Activated CD4-positive, alpha-beta T cell treated with anti-CD3 and anti-CD28 coated beads, Interleukin-2, amount 50 U/mL, for 24 hours (primary cell): ENCODE measurements around the gene ZNF70.

Experiments used
- DNase-seq, 2 donors: peaks; one replicate each; pipeline ENCODE4 v3.0.0-alpha.2; 2020; ENCODE audit warnings: low read depth in 1 of 2, low spot score in 1 of 2

The ZNF70 gene

GRCh38 chr22:23779731-23780130 lies 28.8 kb upstream of the ZNF70 start:
- no peak for DNase-seq

GRCh38 chr22:23779083-23779482 lies 28.2 kb upstream of the ZNF70 start:
- DNase-seq, result no peak

- DNase-seq, result no peak
Measured at GRCh38 chr22:23778577-23778900, 27.6 kb upstream of the ZNF70 start.

- no peak for DNase-seq
Measured at GRCh38 chr22:23777776-23778576, 27.1 kb upstream of the ZNF70 start.

- DNase-seq, result no peak
Measured at GRCh38 chr22:23775779-23776375, 25.0 kb upstream of the ZNF70 start.

GRCh38 chr22:23774922-23775436 lies 24.1 kb upstream of the ZNF70 start:
- DNase-seq, result no peak

- no peak for DNase-seq
Measured at GRCh38 chr22:23774114-23774921, 23.4 kb upstream of the ZNF70 start.

- no peak for DNase-seq
Measured at GRCh38 chr22:23773483-23774113, 22.7 kb upstream of the ZNF70 start.

GRCh38 chr22:23772649-23773473 lies 21.9 kb upstream of the ZNF70 start, which contains the start of gene MMP11:
TSS of gene MMP11 (plus strand) at chr22:23772849. CDS start at chr22:23772871, 22 bp downstream.
- DNase-seq, result peak in 1 of 2 donors; percentile 35

- no peak for DNase-seq
Measured at GRCh38 chr22:23772315-23772648, 21.4 kb upstream of the ZNF70 start.

- DNase-seq, result no peak
Measured at GRCh38 chr22:23769321-23769965, 18.5 kb upstream of the ZNF70 start.

- peak; percentile 62 to 64 for DNase-seq
Measured at GRCh38 chr22:23767673-23768548, 17.0 kb upstream of the ZNF70 start, which contains the start of gene CHCHD10. TSS of gene CHCHD10 (minus strand) at chr22:23767972. CDS start at chr22:23767874, 98 bp downstream.

- no peak for DNase-seq
Measured at GRCh38 chr22:23767303-23767672, 16.4 kb upstream of the ZNF70 start.

GRCh38 chr22:23764899-23765881 lies 14.3 kb upstream of the ZNF70 start:
- no peak for DNase-seq

GRCh38 chr22:23763954-23764353 lies 13.0 kb upstream of the ZNF70 start:
- no peak for DNase-seq

- DNase-seq, result peak in 1 of 2 donors; percentile 42
Measured at GRCh38 chr22:23763579-23763945, 12.7 kb upstream of the ZNF70 start.

- DNase-seq, result no peak
Measured at GRCh38 chr22:23762842-23763578, 12.1 kb upstream of the ZNF70 start, which contains the start of gene C22orf15. TSS of gene C22orf15 (plus strand) at chr22:23762990. CDS start at chr22:23763307, 317 bp downstream.
